Memory B cell (primary cell): ENCODE data around the gene PAX8.

ENCODE experiments used
- ATAC-seq: fragments of 150-1000 bp; cut with Tn5 transposase; 2 replicates; pipeline ENCODE4 v1.10.0; 2021; ENCODE audit warnings: low read depth, mild to moderate bottlenecking, moderate library complexity
- DNase-seq, 2 donors: peaks; one replicate each; pipeline ENCODE4 v3.0.0; 2022; ENCODE audit warnings: low spot score in 2 of 2
- H3K27ac Mint-ChIP-seq: one replicate; pipeline ENCODE4 v1.8.0; 2022; ENCODE audit warnings: mild to moderate bottlenecking, moderate library complexity, mixed read lengths
- H3K27me3 Mint-ChIP-seq: one replicate; pipeline ENCODE4 v1.8.0; 2022; ENCODE audit warnings: mixed read lengths
- H3K36me3 Mint-ChIP-seq: one replicate; pipeline ENCODE4 v1.8.0; 2022; ENCODE audit warnings: mild to moderate bottlenecking, mixed read lengths
- H3K4me1 Mint-ChIP-seq: one replicate; pipeline ENCODE4 v1.8.0; 2022; ENCODE audit warnings: mixed read lengths
- H3K4me3 Mint-ChIP-seq: one replicate; pipeline ENCODE4 v1.8.0; 2022; ENCODE audit warnings: mild to moderate bottlenecking, moderate library complexity, mixed read lengths
- H3K9me3 Mint-ChIP-seq: one replicate; pipeline ENCODE4 v1.8.0; 2022; ENCODE audit warnings: mixed read lengths

The PAX8 gene

DNA sequence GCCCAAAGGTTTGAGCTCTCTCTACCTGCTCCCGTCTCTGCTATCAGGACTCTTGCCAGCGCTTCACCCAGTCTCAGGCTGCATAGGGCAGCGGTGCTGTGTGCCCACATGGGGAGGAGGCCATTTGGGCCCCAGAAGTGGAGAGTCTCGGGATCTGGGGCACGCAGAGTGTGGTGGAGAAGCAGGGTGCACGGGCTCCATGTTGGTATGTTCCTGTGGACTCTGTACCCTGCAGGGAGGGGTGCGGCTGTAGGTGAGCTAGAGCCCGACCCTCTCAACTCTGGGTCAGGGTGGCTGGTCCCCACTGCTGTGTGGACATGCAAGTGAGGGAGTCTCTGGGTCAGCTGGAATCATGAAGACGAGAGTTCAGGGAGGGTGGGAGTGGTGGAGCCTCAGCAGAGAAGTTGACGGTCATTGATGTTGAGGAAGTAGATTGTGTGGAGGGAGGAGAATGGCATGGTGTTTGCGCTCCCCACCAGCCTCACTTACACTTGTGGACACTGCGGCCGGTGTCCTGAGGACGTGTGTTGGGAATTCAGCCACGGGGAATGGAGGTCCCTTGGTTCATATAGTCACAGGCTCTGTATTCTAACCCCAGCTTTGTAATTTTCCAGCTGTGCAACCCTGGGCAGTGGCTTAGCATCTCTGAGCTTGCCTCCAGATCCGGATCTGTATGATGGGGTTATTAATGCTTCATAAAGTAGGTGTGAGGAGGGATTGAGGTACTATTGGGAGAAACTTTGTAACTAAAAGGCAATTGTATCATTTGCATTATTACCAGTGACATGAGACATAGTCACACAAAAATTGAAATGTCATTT is 105.8 kb downstream of the PAX8 start:
- no peak for DNase-seq
- no peak for ATAC-seq
- Mint-ChIP-seq H3K27ac (peak overlapping the region; percentile 89), H3K4me1 (peaks cover 52% of the 10 kb centered on the region), H3K4me3 (peak overlapping the region; percentile 82), H3K36me3 (peaks cover 8% of the 10 kb centered on the region), H3K27me3 (no peaks in the 10 kb centered on the region), H3K9me3 (peaks cover 2% of the 10 kb centered on the region)

DNA sequence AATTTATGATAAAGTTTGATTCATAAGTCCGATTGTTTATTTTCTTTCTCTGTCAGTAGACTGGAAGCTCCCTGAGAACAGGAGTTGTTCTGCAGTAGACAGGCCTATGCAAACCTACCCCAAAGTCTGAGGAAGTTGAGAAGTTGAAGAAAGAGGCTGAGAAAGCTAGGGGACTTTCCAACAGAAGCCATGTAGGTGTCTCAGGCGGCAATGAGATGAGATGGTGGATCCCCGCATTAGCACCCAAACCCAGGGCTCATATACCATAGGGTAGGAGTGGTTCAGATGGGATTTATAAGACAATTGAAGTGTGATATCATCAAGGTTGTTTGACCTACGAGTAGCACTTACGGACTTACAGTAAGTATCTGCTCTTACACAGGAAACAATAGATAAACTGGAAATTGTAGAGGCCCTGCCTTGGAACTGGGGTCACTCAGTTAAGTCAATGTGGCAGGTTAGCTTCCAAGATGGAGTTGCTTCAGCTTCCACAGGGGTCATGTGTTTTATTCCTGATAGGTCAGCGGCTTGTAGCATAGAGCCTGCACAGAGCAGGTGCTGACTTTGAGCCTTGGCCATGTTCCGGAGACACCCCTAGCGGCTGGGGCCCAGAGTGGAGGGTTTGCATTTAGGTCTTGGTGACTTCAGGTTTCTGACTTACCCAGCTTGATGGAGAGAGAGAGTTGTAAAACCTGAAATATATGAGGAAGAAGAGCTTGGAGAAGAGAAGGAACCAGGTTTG is 107.2 kb downstream of the PAX8 start:
- ATAC-seq (no peak), DNase-seq (no peak)
- no peaks in the 10 kb centered on the region for H3K27me3 Mint-ChIP-seq
- H3K9me3 Mint-ChIP-seq = peaks cover 2% of the 10 kb centered on the region
- peak overlapping the region; percentile 49 for H3K4me3 Mint-ChIP-seq
- H3K27ac Mint-ChIP-seq = peak overlapping the region; percentile 74
- peaks cover 5% of the 10 kb centered on the region for H3K36me3 Mint-ChIP-seq
- peaks cover 54% of the 10 kb centered on the region for H3K4me1 Mint-ChIP-seq

DNA sequence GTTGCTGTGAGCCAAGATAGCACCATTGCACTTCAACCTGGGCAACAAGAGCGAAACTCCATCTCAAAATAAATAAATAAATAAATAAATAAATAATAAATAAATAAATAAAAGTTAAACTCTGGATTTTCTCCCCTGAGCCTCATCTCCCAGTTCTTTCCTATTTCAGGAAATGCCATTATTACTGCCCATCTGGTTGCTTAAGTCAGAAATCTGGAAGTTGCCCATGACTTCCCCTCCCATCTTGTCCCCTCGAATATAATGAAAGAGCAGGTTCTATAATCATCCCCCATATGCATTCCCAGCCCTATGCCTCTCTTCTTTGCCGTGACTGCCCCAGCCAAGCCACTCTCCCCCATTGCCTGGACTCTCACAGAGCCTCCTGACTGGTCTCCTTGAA is 109.1 kb downstream of the PAX8 start:
- ATAC-seq (no peak), DNase-seq (no peak)
- Mint-ChIP-seq H3K4me3 (no peak overlapping the region), H3K36me3 (peaks cover 3% of the 10 kb centered on the region), H3K27me3 (no peaks in the 10 kb centered on the region), H3K27ac (no peak overlapping the region), H3K4me1 (peaks cover 47% of the 10 kb centered on the region), H3K9me3 (peaks cover 2% of the 10 kb centered on the region)

DNA sequence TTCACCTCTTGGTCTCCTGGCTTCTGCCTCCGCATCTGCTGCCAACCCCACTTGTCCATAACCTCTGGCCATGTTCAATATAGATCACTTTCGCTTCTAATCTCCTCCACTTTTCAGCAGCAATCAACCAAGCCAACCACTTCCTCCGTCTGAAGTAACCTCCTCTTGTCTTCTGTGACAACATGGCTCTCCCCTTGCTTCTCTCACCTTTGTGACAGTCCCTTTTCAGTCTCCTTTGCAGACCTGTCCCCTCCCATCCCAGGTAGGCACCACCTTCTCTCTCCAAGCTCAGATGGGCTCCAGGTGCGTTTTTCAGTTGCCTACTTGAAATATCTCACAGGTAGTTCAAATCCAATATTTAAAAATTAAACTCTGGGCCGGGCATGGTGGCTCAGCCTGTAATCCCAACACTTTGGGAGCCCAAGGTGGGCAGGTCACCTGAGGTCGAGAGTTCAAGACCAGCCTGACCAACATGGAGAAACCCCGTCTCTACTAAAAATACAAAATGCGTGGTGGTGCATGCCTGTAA is 109.7 kb downstream of the PAX8 start:
- H3K36me3 Mint-ChIP-seq = peaks cover 3% of the 10 kb centered on the region
- H3K4me1 Mint-ChIP-seq = peaks cover 50% of the 10 kb centered on the region
- ATAC-seq = peak; percentile 73
- peak overlapping the region; percentile 35 for H3K4me3 Mint-ChIP-seq
- H3K9me3 Mint-ChIP-seq = peaks cover 2% of the 10 kb centered on the region
- H3K27ac Mint-ChIP-seq = peak overlapping the region; percentile 54
- H3K27me3 Mint-ChIP-seq = no peaks in the 10 kb centered on the region
- peak in 1 of 2 donors; percentile 31 for DNase-seq

DNA sequence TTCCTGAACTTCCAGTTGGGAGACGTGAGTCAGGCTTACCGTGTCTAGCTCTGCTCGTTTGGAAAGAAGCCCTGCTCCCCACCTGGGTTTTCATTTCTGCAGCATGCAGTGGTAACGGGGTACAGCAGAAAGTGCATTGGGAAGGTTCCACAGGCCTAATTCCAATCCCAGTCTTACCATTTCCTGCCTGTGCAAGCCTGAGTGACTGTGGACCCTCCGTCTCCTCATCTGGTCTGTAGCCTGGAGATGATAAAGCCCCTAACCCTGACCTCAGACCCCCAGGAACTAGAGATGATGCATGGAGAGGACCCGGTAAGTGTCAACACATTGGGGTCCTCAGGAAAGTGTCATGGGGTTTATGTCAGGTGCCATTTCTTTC is 110.8 kb downstream of the PAX8 start:
- DNase-seq (no peak), ATAC-seq (no peak)
- Mint-ChIP-seq H3K27ac (peak overlapping the region; percentile 54), H3K36me3 (peaks cover 3% of the 10 kb centered on the region), H3K4me1 (peaks cover 42% of the 10 kb centered on the region), H3K27me3 (no peaks in the 10 kb centered on the region), H3K4me3 (no peak overlapping the region), H3K9me3 (peaks cover 2% of the 10 kb centered on the region)

DNA sequence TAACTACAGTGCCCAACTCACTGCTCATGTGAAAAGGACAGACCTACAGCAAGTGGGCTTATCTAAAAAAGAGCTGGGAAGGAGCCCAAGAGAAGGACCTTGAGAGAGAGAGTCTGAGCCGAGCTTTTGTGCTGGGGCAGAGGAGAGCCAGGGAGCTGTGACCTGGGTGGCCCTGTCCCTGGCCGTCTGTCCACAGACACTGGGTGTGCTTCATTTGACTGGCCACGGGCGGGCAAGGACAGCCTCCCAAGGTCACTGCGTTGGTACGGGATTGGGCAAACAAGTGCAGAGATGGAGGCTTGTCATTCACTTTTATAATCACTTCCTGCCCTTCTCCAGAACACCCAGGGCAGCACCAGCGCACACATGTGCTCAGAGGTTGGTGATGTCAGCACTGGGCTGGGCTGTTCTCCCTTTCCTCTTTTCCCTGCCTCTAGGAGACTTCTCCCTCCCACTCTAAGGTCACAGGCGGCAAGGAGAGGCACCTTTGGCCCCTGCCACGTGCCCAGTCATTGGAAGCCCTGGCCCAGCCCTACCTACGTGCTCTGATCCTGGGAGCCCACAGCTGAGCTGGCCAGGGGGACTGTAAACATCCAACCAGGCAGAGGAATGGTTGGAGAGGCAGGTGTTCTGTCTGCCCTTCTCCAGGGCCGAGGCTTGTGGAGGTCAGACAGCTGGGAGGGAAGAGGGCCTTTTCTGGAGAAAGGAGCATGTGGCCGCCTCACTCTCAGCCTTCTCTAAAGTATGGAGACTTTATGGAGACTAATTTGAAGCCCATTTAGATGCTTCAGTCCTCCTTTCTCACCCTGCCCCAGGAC is 111.4 kb downstream of the PAX8 start:
- H3K4me1 Mint-ChIP-seq = peaks cover 39% of the 10 kb centered on the region
- peaks cover 2% of the 10 kb centered on the region for H3K9me3 Mint-ChIP-seq
- DNase-seq (no peak), ATAC-seq (no peak)
- H3K27me3 Mint-ChIP-seq = no peaks in the 10 kb centered on the region
- H3K4me3 Mint-ChIP-seq = no peak overlapping the region
- peaks cover 3% of the 10 kb centered on the region for H3K36me3 Mint-ChIP-seq
- H3K27ac Mint-ChIP-seq = peak overlapping the region; percentile 25

DNA sequence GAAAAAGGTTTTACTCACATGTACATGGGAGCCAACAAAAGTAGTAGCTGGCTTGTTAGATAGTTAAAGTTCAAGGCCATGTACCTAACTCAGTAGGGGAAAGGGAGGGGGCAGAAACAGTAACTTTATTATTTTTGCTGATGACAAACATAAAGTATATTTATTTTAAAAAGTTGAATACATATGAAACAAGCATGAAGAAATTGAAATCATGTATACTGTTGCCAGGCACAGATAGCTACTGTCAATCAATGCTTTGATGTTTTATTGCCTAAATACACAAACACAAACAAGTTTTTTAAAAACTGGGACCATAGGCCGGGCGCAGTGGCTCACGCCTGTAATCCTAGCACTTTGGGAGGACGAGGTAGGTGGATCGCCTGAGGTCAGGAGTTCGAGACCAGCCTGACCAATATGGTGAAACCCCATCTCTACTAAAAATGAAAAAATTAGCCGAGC is 112.5 kb downstream of the PAX8 start:
- no peak overlapping the region for H3K27ac Mint-ChIP-seq
- peaks cover 2% of the 10 kb centered on the region for H3K9me3 Mint-ChIP-seq
- no peak for ATAC-seq
- peaks cover 34% of the 10 kb centered on the region for H3K4me1 Mint-ChIP-seq
- no peaks in the 10 kb centered on the region for H3K27me3 Mint-ChIP-seq
- no peak for DNase-seq
- H3K36me3 Mint-ChIP-seq = peaks cover 2% of the 10 kb centered on the region
- no peak overlapping the region for H3K4me3 Mint-ChIP-seq
